ENCODE data around the gene FBXW10.
A peak's percentile ranks its signal among the peaks of the same experiment; 100 is the strongest.
"Not testable (repeated sequence)": the region's sequence is repeated elsewhere in the genome, so short reads cannot be mapped to it uniquely, and the experiment has no call there.

The FBXW10 gene

DNA sequence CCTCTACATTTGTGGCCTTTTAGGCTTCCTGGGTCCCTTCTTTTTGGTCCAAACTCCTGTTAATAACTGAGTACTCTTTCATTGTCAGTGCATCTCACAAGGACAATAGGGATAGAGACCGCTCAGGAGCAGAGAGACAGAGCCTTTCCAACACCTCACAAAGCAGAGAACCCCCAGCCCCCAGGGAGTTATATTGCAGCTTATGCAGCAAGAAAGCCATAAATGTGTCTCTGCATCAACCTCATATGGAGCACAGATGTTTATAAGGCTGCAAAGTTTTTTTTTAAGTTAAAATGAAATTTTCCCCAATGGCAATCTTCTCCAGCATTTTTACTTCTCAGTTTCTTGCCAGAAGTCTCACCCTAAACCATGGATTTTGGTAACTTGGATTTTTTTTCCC, 6.4 kb downstream of the FBXW10 start:
- DNase-seq (ENCODE audit: low read depth) = not testable (repeated sequence)

GRCh38 chr17:18753829-18754409, 10.1 kb downstream of the FBXW10 start:
- not testable (repeated sequence) for DNase-seq (ENCODE audit: low read depth)

DNA sequence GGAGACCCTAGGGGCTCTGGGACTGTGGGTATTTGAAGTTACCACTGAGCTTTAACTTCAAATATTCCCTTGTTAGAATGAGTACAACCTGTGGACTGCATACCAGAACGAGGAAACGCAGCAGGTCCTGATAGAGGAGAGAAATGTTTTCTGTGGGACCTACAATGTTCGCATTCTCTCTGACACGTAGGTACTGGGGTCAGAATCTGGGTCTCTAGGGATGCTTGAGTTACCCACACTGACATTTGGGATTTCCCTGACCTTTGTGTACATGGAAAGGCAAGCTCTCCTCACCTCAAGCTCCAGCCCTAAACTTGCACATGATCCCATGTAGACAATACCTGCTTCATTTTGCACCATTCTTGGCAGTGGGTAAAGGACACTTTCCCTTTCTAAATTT, 12.1 kb downstream of the FBXW10 start:
- DNase-seq (ENCODE audit: low read depth) = not testable (repeated sequence)

DNA sequence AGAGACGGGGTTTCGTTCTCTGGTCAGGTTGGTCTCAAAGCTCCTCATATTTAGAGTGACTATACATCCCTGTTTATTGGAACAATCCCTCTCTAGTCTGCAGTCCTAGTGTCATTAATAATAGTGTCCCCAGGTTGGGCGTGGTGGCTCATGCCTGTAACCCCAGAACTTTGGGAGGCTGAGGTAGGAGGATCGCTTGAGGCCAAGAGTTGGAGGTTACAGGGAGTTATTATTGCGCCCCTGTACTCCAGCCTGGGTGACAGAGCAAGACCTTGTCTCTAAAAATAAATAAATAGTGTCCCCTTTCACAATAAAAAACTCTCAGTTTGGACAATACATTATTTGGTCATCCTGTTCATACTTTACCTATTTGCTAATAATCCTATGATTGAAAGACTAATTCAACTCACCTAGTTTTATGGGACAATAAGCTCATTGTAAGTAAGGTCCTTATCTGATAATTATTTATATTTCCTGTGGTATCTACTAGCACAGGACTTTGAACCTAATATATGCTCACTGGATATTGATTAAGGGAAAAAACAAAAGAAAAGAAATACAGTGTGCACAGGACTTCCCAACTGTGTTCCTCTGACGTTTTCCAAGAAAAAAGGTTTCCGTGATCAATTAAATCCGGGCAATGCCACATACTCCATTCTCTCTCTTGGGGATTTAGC, 13.7 kb downstream of the FBXW10 start:
- not testable (repeated sequence) for DNase-seq (ENCODE audit: low read depth)

DNA sequence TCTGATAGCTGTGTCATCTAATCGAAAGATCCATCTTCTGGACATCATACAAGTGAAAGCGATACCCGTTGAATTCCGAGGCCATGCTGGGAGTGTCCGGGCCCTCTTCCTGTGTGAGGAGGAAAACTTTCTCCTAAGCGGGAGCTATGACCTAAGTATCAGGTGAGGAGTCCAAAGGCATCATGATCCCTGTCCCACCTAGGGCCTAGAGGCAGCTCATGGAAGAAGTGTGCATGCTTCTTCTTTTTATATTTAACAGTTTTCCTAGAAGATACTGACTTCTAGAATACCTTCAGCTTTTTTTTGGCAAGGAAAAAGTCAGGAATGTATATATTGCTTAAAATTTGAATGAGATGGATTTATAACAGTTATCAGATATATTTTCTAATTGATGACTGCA, 14.5 kb downstream of the FBXW10 start:
- DNase-seq (ENCODE audit: low read depth) = not testable (repeated sequence)

GRCh38 chr17:18760221-18760620, 16.4 kb downstream of the FBXW10 start:
- DNase-seq (ENCODE audit: low read depth) = not testable (repeated sequence)

DNA sequence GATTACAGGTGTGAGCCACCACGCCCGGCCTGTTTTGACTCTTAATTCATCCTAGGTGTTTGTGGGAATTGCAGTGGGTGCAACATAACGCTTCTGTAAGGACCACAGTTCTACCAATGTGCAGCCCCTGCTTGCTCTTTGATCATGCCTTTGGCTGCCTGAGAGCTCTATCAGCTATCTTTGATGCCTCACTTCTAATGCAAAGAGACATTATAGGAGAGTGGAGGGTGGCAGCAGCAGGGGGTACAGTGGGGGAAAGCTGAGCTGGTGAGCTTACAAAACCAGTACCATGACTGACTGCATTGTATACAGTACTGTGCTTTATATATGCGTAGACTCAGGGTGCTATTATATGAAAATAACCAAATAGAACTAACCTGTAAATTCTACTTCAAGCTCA, 26.7 kb downstream of the FBXW10 start:
- not testable (repeated sequence) for DNase-seq (ENCODE audit: low read depth)

DNA sequence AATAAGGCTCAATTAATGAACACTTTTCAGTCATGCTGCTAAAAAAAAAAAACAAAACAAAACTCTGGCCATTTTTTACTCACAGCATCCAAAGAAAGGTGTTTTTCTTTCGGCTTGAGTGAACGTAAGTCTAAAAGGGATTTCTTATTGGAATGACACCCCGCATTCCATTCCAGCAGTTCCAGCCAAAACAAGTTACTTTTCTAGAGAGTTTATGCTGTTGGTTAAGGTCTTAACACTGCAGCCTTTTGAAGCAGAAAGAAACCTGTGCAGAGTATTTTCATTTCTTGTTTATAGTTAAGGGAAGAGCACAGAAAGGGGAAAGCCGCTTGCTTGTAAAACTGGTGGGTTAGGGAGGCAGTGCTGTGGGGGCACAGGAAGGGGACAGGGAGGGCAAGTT, 27.2 kb downstream of the FBXW10 start:
- DNase-seq (ENCODE audit: low read depth) = not testable (repeated sequence)

DNA sequence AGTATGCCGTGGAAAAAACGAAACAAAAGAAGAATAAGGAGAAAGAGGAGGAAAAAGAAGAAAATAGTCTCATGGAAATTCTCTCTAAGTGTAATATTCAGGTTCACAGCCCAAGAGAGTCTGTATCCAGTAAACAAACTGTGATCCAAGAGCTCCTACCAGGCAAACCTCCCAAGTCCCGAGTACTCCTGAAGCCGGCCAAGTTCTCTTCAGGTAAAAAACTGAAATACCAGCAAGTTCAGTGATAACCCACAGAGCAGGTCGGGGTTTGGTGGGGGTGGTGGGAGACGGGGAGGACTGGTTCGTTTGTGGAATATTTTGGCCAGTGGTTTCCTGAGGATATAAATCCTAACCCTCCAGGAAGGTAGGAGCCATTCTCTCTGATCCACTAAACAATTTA, 28.6 kb downstream of the FBXW10 start:
- no peak for DNase-seq (ENCODE audit: low read depth)

DNA sequence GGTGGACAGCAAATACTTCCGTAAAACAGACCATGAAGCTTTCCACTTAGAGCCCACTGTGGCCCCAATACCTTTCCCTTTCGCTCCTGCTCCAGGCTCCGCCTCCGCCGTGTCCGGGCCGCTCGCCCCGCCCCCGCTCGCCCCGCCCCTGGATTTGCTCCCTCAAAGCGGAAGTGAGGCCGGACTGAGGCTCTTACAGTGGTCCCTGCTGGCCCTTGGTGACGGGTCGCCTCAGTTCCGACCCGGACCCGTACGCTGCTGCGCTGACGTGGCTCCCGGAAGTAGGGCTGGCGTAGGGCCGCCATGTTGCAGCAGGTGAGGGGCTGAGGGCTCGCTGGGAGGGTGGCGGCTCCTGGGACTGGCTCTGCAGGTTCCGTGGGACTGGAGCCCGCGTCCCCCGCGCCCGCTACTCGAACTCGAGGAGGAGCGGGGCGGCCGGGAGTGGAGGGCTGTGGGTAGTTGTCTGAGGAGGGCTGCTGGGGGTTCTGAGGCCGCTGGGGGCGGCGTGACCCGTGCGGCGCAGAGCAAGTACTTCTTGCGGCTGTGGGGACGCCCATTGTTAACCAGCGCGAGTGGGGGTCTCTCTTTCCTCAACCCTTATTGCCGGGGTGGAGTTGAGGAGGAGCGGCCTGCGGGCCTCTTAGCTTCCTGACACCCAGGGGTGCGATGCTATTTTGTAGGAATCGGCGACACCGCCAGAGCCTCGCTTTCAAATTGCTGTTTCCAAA, 37.3 kb downstream of the FBXW10 start, which contains the start of gene TVP23B:
TSS of gene TVP23B (plus strand) at position 193 of the 728 bp plus-strand sequence. CDS start at position 304, 111 bp downstream.
- DNase-seq (ENCODE audit: low read depth) = peak; percentile 97

- DNase-seq (ENCODE audit: low read depth) = not testable (repeated sequence)
Measured at GRCh38 chr17:18781805-18782204, 38.0 kb downstream of the FBXW10 start.

DNA sequence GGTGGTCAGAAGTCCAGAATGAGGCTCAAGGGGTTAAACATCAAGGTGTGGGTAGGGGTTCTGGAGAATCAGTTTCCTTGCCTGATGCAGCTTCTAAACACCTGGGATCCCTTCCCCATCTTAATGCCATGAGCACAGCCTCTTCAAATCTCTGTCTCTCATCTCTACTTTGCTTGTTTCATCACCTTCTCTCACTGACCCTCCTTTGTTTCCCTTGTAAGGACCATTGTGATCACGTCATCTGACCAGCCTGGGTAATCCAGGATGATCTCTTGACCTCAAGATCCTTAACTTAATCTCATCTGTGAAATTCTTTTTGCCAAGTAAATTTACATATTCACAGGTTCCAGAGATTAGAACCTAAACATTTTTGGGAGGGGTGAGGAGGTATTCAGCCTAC, 42.1 kb downstream of the FBXW10 start:
- DNase-seq (ENCODE audit: low read depth) = not testable (repeated sequence)

- not testable (repeated sequence) for DNase-seq (ENCODE audit: low read depth)
Measured at GRCh38 chr17:18786890-18787289, 43.0 kb downstream of the FBXW10 start.

GRCh38 chr17:18791402-18791801, 47.5 kb downstream of the FBXW10 start:
- DNase-seq (ENCODE audit: low read depth) = not testable (repeated sequence)

- DNase-seq (ENCODE audit: low read depth) = not testable (repeated sequence)
Measured at GRCh38 chr17:18794841-18795240, 51.0 kb downstream of the FBXW10 start.

- not testable (repeated sequence) for DNase-seq (ENCODE audit: low read depth)
Measured at GRCh38 chr17:18796887-18797286, 53.0 kb downstream of the FBXW10 start.

- not testable (repeated sequence) for DNase-seq (ENCODE audit: low read depth)
Measured at GRCh38 chr17:18803458-18804245, 59.8 kb downstream of the FBXW10 start.

GRCh38 chr17:18815924-18816323, 72.1 kb downstream of the FBXW10 start:
- DNase-seq (ENCODE audit: low read depth) = not testable (repeated sequence)

- peak; percentile 14 for DNase-seq (ENCODE audit: low read depth)
Measured at GRCh38 chr17:18816489-18817371, 72.9 kb downstream of the FBXW10 start.

DNA sequence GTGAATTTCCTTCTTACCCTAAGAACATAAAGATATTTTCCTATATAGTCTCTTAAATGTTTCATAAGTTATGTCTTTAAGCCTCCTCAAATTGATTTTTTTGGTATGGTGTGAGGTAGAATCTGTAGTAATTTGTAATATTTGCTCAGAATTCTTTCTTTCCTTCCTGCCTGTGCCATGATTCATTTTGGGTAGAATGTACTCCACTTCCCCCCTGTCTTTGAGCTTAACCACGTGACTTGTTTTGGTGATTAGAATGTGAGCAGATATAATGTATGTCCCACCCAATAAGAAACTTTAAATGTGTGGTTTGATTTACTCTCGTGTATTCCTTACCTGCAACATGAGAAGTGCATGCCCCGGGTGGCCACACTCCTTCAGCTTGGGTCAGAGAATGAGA, 77.6 kb downstream of the FBXW10 start:
- DNase-seq (ENCODE audit: low read depth) = not testable (repeated sequence)

DNA sequence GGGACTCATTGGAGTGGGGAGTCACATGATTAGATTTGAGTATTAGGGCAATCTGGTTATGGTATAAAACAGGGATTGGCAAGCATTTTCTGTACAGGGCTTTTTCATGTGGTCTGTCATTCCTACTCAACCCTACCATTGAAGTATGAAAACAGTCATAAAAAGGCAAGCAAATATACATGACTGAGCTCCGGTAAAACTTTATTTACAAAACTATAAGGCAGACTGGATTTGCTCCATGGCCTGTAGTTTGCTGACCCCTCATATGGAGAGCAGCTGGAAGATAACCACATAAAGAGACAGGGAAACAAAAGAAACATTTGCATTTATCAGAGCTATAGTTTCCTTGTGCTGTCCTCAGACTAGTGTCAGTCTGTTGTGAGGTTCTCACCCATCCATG, 83.8 kb downstream of the FBXW10 start:
- not testable (repeated sequence) for DNase-seq (ENCODE audit: low read depth)
